C4-2B (cell line): ENCODE measurements around the gene EHD1.

Experiments used
- CTCF ChIP-seq: fragments of 450-650 bp; conservative IDR thresholded peaks from 2 replicates; pipeline ENCODE4 v1.5.1; 2017; ENCODE audit warnings: mild to moderate bottlenecking
- ZFX ChIP-seq: fragments of 450-650 bp; IDR thresholded peaks from 2 replicates; pipeline ENCODE4 v1.6.1; 2017

DNA sequence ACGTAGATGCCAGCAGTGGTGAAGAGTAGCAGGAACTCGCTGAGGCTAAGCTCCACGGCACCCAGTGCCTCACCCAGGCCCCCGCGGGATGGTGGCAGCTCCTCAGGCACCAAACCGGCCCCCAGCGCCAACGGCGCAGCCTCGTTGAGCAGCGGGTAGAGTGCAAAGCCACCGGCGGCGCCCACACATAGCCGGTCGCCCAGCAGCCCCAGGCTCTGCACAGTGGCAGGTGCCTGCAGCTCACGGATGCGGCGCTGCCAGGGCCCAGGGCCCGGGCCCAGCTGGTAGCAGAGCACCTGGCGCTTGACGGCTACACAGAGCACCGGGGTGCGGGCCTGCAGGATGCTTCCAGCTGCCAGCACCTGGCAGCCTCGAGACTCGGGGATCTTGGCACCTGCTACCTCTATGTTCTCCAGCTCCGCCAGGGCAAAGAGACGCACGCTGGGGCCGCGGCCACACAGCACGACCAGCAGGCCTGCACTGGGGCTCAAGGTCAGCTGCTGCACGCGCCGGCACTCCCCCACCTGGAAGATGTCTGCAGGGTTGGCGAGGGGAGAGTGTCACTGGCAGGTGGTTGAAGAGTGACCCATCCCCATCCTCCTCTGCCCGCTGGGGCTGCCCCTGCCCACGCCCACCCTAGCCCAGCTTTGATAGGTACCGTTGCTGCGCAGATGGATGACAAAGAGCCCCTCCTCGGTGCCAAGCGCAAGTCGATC, 48.7 kb downstream of the EHD1 start:
- TF ChIP-seq CTCF (no peak), ZFX (no peak)
